ENCODE results near the gene RMC1.
A peak's percentile ranks its signal among the peaks of the same experiment; 100 is the strongest.

- TF ChIP-seq CTCF (IDR thresholded peaks at IDR 0.05): peak in 3 of 5 experiments; percentile 10 to 57 (median 19)
- TF ChIP-seq POLR2A (IDR thresholded peaks at IDR 0.05): peak; percentile 43 to 72
- TF ChIP-seq EP300 (IDR thresholded peaks at IDR 0.05): peak; percentile 48 to 87
These were observed at the start of gene RMC1 for GRCh38 chr18:23503038-23503962.
